ENCODE results near the gene VEZT.

DNA sequence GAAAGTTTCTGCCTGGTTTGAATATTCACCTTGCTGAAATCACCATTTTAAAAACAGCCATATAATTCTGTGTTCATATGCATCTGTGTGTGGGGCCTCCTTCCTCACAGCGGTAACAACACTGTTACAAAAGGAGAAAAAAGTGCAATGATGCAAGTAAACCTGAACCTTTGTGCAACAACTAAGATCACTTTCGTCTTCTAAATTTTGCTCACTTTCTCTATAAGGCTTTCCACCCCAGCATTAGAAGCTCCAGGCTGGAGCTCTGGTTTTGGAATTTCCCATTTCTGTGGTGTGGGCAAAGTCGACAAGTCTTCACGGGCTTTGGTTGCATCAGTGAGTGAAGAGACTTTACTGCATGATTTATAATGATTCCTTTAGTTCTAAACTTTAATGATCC lies 18.7 kb upstream of the VEZT start:
- TF ChIP-seq, protein P1, sequence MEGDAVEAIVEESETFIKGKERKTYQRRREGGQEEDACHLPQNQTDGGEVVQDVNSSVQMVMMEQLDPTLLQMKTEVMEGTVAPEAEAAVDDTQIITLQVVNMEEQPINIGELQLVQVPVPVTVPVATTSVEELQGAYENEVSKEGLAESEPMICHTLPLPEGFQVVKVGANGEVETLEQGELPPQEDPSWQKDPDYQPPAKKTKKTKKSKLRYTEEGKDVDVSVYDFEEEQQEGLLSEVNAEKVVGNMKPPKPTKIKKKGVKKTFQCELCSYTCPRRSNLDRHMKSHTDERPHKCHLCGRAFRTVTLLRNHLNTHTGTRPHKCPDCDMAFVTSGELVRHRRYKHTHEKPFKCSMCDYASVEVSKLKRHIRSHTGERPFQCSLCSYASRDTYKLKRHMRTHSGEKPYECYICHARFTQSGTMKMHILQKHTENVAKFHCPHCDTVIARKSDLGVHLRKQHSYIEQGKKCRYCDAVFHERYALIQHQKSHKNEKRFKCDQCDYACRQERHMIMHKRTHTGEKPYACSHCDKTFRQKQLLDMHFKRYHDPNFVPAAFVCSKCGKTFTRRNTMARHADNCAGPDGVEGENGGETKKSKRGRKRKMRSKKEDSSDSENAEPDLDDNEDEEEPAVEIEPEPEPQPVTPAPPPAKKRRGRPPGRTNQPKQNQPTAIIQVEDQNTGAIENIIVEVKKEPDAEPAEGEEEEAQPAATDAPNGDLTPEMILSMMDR (IDR thresholded peaks at IDR 0.05) = no peak
- TF ChIP-seq POLR2AphosphoS5 (IDR thresholded peaks at IDR 0.05) = no peak
